Fibroblast of skin of scalp (primary cell): Measurements from ENCODE around the gene GLT1D1. TPM values are rescaled to one million over a fixed set of nuclear protein-coding genes. Genes with fewer than 3 reads are reported as not detected.
"Not testable (repeated sequence)": the region's sequence is repeated elsewhere in the genome, so short reads cannot be mapped to it uniquely, and the experiment has no call there.

Experiments used
- DNase-seq: peaks from one replicate; pipeline ENCODE4 v3.0.0-alpha.2; 2013
- polyA plus RNA-seq, 2 experiments: library from polyadenylated mRNA; unstranded; fragments of 120-200 nt; gene quantifications; one replicate each; pipeline ENCODE4 v1.2.1, GENCODE V29; 2013; ENCODE audit not compliant: insufficient read length in 2 of 2

The GLT1D1 gene
- polyA plus RNA-seq (2013, experiment 1 of 2; ENCODE audit: insufficient read length), result not detected
- 0.17 TPM for polyA plus RNA-seq (2013, experiment 2 of 2; ENCODE audit: insufficient read length)

GRCh38 chr12:128852885-128853599, at the start of gene GLT1D1:
Gene GLT1D1 (plus strand): TSS chr12:128853478. CDS start chr12:128853582, 104 bp downstream.
- no peak for DNase-seq

DNA sequence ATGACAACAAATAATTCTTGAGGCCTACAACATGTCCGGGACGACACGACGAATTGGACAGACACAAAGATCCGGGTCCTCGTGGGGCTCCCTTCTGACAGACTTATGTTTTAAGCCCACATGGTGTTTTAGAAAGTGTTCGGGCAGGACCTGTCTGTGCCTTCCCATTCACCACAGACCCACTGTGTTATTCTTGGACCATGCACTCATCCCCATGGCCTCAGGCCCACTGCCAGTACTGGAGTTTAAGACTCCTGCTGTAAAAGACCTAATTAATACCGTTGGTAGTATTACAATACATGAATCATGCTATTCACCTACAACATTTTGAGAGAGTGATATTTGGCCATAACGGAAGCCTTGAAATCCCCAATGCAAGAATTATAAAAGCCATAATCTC, 49.5 kb upstream of the GLT1D1 start:
- no peak for DNase-seq

DNA sequence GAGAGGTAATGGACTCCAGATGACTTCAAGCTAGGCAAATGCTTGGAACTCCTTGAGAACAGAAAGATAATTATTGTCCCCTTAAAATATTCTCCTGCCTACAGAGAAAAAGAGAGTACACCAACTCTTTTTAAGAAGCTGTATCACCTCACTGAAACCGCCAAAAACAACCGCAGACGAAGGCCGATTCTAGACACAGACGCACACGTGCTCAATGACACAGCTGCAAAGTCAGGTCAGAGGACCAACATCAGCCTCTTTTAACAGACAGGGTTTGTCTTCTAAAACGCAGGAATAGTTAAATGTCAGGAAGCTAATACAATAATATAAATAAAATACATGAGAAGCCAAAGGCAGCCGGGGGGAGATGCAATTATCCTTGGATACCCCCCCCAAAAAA, 48.5 kb upstream of the GLT1D1 start:
- no peak for DNase-seq

DNA sequence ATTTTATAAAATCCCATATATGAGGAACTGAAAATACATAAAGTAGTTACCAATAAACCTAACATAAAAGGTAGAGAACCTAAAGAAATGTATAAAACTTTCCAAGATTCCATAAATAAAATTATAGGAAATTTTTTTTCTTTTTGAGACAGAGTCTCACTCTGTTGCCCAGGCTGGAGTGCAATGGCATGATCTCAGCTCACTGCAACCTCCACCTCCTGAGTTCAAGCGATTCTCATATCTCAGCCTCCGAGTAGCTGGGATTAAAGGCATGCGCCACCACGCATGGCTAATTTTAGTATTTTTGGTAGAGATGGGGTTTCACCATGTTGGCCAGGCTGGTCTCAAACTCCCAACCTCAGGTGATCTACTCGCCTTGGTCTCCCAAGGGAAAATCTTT, 47.9 kb upstream of the GLT1D1 start:
- not testable (repeated sequence) for DNase-seq

GRCh38 chr12:128806573-128806972, 46.7 kb upstream of the GLT1D1 start:
- DNase-seq, result no peak

DNA sequence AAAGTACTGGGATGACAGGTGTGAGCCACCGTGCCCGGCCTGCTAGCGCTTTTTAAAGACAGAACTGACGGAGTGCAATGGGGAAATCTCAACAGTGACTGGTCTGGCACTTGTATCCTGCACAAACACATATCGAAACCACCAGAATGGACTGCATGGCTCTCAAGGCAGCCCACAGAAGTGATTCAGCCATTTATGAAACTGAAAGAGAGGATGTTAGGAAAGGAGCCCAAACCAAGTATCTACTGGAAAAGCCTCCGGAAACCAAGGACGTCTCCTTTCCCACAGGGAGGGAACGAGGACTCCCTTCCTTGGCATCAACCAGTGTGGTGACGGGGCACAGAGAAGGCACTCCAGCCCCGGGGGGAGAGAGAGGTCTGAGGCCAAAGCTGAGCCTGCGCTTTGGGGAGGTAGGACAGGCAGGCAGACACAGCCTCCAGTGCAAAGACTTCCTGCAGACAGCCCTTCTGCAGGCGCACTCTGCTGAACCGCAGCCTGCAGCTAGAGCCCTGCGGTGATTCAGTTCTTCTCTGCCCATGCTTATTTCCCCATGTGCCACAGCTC, 46.0 kb upstream of the GLT1D1 start:
- no peak for DNase-seq

DNA sequence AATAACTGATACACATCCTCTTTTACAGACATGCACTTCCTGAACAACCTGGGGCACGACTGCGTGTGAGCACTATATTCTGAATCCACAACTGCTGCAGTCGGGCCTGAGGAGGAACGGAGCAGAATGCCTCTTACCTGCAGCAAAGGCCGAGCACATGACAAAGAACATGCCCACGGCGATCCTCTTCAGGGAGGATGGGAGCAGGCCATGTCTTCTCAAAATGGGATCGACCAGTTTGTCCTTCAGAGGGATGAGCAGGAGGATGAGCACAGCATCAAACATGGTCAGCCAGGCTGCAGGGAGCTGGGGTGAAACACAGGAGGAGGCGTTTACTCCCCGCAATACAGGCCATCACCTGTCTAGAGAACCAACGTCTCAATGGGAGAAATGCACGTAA, 44.6 kb upstream of the GLT1D1 start:
- DNase-seq, result no peak

GRCh38 chr12:128810182-128811127, 42.8 kb upstream of the GLT1D1 start:
- peak; percentile 62 for DNase-seq

DNA sequence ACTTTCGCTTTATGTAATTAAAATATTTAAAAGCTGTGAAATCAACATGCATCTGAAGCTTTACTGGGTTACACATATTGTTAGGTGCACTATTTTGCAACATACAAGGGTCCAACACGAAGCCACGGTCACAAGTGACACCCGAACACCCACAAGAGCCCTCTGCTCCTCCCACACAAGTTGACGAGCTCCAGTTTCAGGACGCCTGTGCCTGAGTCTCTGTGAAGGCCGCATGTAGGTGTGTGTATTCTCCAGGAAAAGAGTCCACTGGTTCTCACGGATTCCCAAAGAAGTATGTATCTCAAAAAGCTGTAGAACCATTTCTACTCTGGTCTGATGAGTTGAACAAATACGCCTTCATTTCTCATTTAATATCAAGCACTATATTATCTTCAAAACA, 41.5 kb upstream of the GLT1D1 start:
- DNase-seq, result no peak

- no peak for DNase-seq
These were observed 39.9 kb upstream of the GLT1D1 start for GRCh38 chr12:128813392-128813791.

DNA sequence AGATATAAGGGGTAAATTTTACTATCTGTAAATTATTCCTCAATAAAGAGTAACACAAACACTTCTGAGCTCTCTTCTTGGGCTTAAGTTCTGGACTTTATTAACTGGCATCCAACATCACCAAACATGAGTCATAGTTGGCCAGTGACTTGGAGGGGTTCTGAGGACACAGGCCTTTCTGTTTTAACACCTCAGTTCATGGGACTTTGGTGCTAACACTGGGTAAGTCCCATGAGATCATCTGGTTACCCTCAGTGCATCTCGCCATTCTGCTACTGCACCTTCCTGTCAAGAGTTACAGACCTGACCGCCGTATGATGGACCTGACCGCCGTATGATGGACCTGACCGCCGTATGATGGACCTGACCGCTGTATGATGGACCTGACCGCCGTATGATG, 39.4 kb upstream of the GLT1D1 start:
- DNase-seq, result no peak

- no peak for DNase-seq
These were observed 38.6 kb upstream of the GLT1D1 start for GRCh38 chr12:128814411-128815261.

DNA sequence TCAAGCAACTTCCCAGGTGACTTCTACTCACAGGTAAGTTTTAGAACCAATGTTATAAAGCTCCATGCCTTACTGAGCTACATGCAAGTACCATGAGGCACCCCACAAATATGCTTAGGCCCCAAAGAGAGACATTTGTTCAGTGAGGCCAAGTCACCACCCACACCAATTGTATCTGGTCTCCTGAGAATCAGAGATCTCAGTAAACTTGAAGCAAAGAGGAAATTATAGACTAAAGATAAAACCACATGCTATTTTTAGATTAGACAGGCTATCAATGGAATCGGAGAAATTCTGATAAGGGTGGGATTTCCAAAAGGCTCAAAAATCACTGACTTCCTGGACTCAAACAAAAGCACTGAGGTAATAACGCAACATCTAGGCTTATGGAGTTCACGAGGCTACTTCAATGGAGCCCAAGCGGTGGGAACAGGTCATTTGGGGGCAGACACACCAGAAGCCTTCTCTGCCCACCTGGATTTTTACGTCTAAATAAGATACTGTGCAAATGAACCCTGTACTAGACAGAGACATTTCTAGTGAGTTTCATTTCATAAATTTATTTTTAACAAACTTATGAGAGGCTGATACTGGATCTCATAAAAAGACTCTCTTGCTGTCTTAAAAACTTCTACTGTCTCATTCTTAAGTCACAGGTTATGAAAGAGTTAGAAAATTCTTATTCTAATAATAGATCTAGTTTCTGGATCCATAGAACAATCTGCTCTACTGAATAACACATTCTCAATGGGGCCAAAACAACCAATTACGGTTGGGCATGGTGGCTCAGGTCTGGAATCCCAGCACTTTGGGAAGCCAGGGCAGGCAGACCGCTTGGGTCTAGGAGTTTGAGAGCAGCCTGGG, 37.3 kb upstream of the GLT1D1 start:
- DNase-seq, result no peak

- no peak for DNase-seq
These were observed 36.7 kb upstream of the GLT1D1 start for GRCh38 chr12:128816643-128816920.

DNA sequence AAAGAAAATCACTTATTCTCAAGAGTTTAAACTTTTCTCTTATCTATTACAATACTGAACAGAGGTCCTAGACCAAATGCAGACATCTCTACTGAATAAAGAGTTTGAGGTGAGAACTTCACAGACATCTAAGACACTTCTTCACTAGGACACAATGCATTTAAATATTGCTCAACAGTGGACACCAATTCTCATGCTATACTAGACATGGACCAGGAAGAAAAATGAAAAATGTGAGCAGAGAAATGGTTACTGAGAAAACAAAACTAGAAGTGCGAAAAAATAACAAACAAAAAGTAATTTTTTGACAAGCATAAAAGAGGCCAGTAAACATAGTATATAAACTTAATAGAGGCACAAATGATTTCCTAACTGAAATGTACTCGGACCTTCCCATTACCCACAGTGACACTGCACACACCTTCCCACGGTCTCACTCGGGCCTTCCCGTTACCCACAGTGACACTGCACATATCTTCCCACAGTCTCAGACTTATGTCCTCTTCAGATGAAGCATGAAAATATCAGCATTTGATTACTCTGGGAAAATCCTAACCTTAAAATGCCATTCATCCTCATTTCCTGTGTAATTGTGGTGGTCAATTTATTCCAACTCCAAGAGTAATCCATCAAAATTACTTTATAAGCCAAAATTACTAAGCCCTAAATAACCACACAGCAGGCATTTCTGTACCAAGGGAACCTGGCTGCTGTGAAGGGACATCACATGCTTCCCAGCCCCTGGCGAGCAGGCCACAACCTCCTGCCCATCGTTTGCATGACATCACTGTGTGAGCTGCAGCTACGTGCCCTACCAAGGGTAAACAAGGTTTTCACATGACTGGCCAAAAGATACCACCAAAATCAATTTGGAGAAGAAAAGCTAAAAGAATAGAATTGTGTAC, 35.9 kb upstream of the GLT1D1 start:
- DNase-seq, result no peak

GRCh38 chr12:128818065-128819022, 34.9 kb upstream of the GLT1D1 start:
- peak; percentile 21 for DNase-seq

- no peak for DNase-seq
These were observed 33.8 kb upstream of the GLT1D1 start for GRCh38 chr12:128819293-128820144.

- DNase-seq, result no peak
These were observed 33.0 kb upstream of the GLT1D1 start for GRCh38 chr12:128820253-128820652.
